MM.1S (cell line): ENCODE results near the gene COL24A1.
A peak's percentile ranks its signal among the peaks of the same experiment; 100 is the strongest.

ENCODE experiments used
- DNase-seq: peaks from one replicate; pipeline ENCODE4 v3.0.0-alpha.2; 2015
- H2AFZ ChIP-seq: fragments of 300-600 bp; sonication (generic); 2 replicates; pipeline ENCODE4 v1.6.0; 2016; ENCODE audit warnings: antibody characterized with exemption, low read length
- H3F3A ChIP-seq: fragments of 300-600 bp; sonication (generic); 2 replicates; pipeline ENCODE4 v1.6.1; 2016; ENCODE audit warnings: mild to moderate bottlenecking, antibody characterized with exemption, low read length, moderate library complexity, mixed read lengths; ENCODE audit not compliant: insufficient read depth
- H3K27ac ChIP-seq: fragments of 300-600 bp; sonication (generic); 2 replicates; pipeline ENCODE4 v1.5.1; 2016; ENCODE audit warnings: mild to moderate bottlenecking, low read length
- H3K27me3 ChIP-seq: fragments of 300-600 bp; sonication (generic); replicated peaks from 2 replicates; pipeline ENCODE4 v1.6.0; 2016; ENCODE audit warnings: low read length; ENCODE audit not compliant: insufficient read depth
- H3K36me3 ChIP-seq: fragments of 300-600 bp; sonication (generic); replicated peaks from 2 replicates; pipeline ENCODE4 v1.6.1; 2016; ENCODE audit warnings: mild to moderate bottlenecking, low read length, mixed read lengths; ENCODE audit not compliant: insufficient read depth
- H3K4me1 ChIP-seq: fragments of 300-600 bp; sonication (generic); 2 replicates; pipeline ENCODE4 v1.6.1; 2016; ENCODE audit warnings: low read length, mixed read lengths
- H3K4me2 ChIP-seq: fragments of 300-600 bp; sonication (generic); 2 replicates; pipeline ENCODE4 v1.6.0; 2016; ENCODE audit warnings: low read depth, low read length
- H3K4me3 ChIP-seq: fragments of 300-600 bp; sonication (generic); 2 replicates; pipeline ENCODE4 v1.5.1; 2016; ENCODE audit warnings: low read length, mixed read lengths
- H3K79me2 ChIP-seq: fragments of 300-600 bp; sonication (generic); 2 replicates; pipeline ENCODE4 v1.6.1; 2016; ENCODE audit warnings: mixed run types, low read length, mixed read lengths
- H3K9ac ChIP-seq: fragments of 300-600 bp; sonication (generic); 2 replicates; pipeline ENCODE4 v1.6.1; 2016; ENCODE audit warnings: low read length, mixed read lengths
- H3K9me2 ChIP-seq: fragments of 300-600 bp; sonication (generic); replicated peaks from 2 replicates; pipeline ENCODE4 v1.6.1; 2016; ENCODE audit warnings: mild to moderate bottlenecking, low read length, mixed read lengths; ENCODE audit not compliant: insufficient read depth
- H3K9me3 ChIP-seq: fragments of 300-600 bp; sonication (generic); replicated peaks from 2 replicates; pipeline ENCODE4 v1.6.1; 2016; ENCODE audit warnings: mild to moderate bottlenecking, low read length, mixed read lengths; ENCODE audit not compliant: insufficient read depth
- H4K20me1 ChIP-seq: fragments of 300-600 bp; sonication (generic); 2 replicates; pipeline ENCODE4 v1.6.1; 2016; ENCODE audit warnings: mild to moderate bottlenecking, low read length, moderate library complexity, mixed read lengths; ENCODE audit not compliant: insufficient read depth
- CTCF ChIP-seq: fragments of 300-600 bp; sonication (generic); IDR thresholded peaks from 2 replicates; pipeline ENCODE4 v1.5.1; 2016; ENCODE audit warnings: antibody characterized with exemption, low read length, mixed read lengths
- EZH2 ChIP-seq: fragments of 300-600 bp; sonication (generic); optimal IDR thresholded peaks from 2 replicates; pipeline ENCODE3; 2017; ENCODE audit warnings: low read depth, mild to moderate bottlenecking, antibody characterized with exemption, low read length, mixed read lengths
- EZH2phosphoT487 ChIP-seq: fragments of 300-600 bp; sonication (generic); IDR thresholded peaks from 2 replicates; pipeline ENCODE4 v1.6.1; 2018; ENCODE audit warnings: antibody characterized with exemption, low read length

The COL24A1 gene

GRCh38 chr1:86137436-86137835 is 19.1 kb downstream of the COL24A1 start:
- no peaks in the 10 kb centered on the region for H3K9me3 ChIP-seq
- H3K4me1 ChIP-seq: no peaks in the 10 kb centered on the region
- no peaks in the 10 kb centered on the region for H3K79me2 ChIP-seq
- no peak overlapping the region for H3K27ac ChIP-seq
- no peak overlapping the region for H3K4me3 ChIP-seq
- H2AFZ ChIP-seq: no peak overlapping the region
- DNase-seq: peak; percentile 15
- TF ChIP-seq EZH2phosphoT487: no peak
- TF ChIP-seq EZH2: no peak
- no peak for TF ChIP-seq CTCF
- no peaks in the 10 kb centered on the region for H4K20me1 ChIP-seq
- no peaks in the 10 kb centered on the region for H3K27me3 ChIP-seq
- H3K36me3 ChIP-seq: no peaks in the 10 kb centered on the region
- no peaks in the 10 kb centered on the region for H3K9me2 ChIP-seq
- H3K4me2 ChIP-seq: no peak overlapping the region
- H3K9ac ChIP-seq: no peak overlapping the region
- no peaks in the 10 kb centered on the region for H3F3A ChIP-seq

- 0 out of 2 replicates have a peak overlapping the region, but pooled peaks have one; percentile 7 for H3K4me2 ChIP-seq
- H3F3A ChIP-seq: no peaks in the 10 kb centered on the region
- H3K9ac ChIP-seq: no peak overlapping the region
- H3K4me3 ChIP-seq: no peak overlapping the region
- no peak for TF ChIP-seq CTCF
- TF ChIP-seq EZH2: no peak
- no peak for TF ChIP-seq EZH2phosphoT487
- no peak for DNase-seq
- no peak overlapping the region for H3K27ac ChIP-seq
- no peaks in the 10 kb centered on the region for H3K9me3 ChIP-seq
- peaks cover 11% of the 10 kb centered on the region for H3K4me1 ChIP-seq
- no peaks in the 10 kb centered on the region for H4K20me1 ChIP-seq
- no peaks in the 10 kb centered on the region for H3K36me3 ChIP-seq
- 0 out of 2 replicates have a peak, but pooled peaks cover 3% of the 10 kb centered on the region for H3K27me3 ChIP-seq
- no peaks in the 10 kb centered on the region for H3K79me2 ChIP-seq
- H2AFZ ChIP-seq: no peak overlapping the region
- H3K9me2 ChIP-seq: no peaks in the 10 kb centered on the region
Observed at GRCh38 chr1:86119214-86119764, 37.3 kb downstream of the COL24A1 start.

- Histone ChIP-seq H4K20me1 (no peaks in the 10 kb centered on the region), H3K4me2 (no peak overlapping the region), H3K9ac (no peak overlapping the region), H2AFZ (no peak overlapping the region), H3K4me3 (no peak overlapping the region), H3K79me2 (no peaks in the 10 kb centered on the region), H3K4me1 (peaks cover 11% of the 10 kb centered on the region), H3F3A (no peaks in the 10 kb centered on the region), H3K9me3 (no peaks in the 10 kb centered on the region), H3K27ac (no peak overlapping the region), H3K27me3 (0 out of 2 replicates have a peak, but pooled peaks cover 3% of the 10 kb centered on the region), H3K9me2 (no peaks in the 10 kb centered on the region), H3K36me3 (no peaks in the 10 kb centered on the region)
- TF ChIP-seq EZH2phosphoT487 (no peak), EZH2 (no peak), CTCF (no peak)
- no peak for DNase-seq
Observed at GRCh38 chr1:86114816-86115400, 41.7 kb downstream of the COL24A1 start.
